Epithelial cell of esophagus (primary cell): ENCODE measurements around the gene CLVS2.

Experiments used
- DNase-seq: peaks from one replicate; pipeline ENCODE4 v3.0.0; 2010; ENCODE audit warnings: low read depth
- H3K4me3 ChIP-seq: 2 replicates; pipeline ENCODE4 v1.5.1; 2011; ENCODE audit warnings: mild to moderate bottlenecking, low read length, control low read depth
- TF ChIP-seq, protein P1 (sequence below): IDR thresholded peaks from 2 replicates; pipeline ENCODE4 v1.5.1; 2011; ENCODE audit warnings: low read depth, mild to moderate bottlenecking, low read length, control low read depth, inconsistent platforms; ENCODE audit not compliant: insufficient read depth; ENCODE audit errors: missing control alignments

Gene CLVS2

GRCh38 chr6:123000244-123000770, 4.3 kb downstream of the CLVS2 start:
- H3K4me3 ChIP-seq: no peak overlapping the region
- TF ChIP-seq, protein P1, sequence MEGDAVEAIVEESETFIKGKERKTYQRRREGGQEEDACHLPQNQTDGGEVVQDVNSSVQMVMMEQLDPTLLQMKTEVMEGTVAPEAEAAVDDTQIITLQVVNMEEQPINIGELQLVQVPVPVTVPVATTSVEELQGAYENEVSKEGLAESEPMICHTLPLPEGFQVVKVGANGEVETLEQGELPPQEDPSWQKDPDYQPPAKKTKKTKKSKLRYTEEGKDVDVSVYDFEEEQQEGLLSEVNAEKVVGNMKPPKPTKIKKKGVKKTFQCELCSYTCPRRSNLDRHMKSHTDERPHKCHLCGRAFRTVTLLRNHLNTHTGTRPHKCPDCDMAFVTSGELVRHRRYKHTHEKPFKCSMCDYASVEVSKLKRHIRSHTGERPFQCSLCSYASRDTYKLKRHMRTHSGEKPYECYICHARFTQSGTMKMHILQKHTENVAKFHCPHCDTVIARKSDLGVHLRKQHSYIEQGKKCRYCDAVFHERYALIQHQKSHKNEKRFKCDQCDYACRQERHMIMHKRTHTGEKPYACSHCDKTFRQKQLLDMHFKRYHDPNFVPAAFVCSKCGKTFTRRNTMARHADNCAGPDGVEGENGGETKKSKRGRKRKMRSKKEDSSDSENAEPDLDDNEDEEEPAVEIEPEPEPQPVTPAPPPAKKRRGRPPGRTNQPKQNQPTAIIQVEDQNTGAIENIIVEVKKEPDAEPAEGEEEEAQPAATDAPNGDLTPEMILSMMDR: no peak
- DNase-seq: no peak

GRCh38 chr6:123001540-123001939, 5.5 kb downstream of the CLVS2 start:
- no peak overlapping the region for H3K4me3 ChIP-seq
- DNase-seq: no peak
- TF ChIP-seq, protein P1: no peak

DNA sequence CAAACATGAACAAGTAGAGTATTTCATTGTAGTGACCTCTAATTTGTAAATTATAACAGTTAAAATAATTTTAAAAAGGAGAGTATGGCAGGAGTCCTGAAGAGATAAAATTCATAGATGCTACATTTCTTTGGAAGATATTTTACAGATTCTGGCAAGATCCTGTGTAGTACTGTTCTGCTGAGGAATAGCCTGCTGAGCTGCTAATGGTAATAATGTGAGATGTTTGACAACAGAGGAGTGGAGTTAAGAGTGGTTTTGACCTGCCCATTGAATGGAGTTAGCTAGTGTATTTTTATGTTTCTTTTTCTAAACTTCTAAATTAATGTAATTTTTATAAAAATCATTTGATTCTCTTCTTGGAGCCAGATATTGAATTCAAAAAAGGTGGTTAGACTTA, 11.8 kb downstream of the CLVS2 start:
- TF ChIP-seq, protein P1: no peak
- no peak overlapping the region for H3K4me3 ChIP-seq
- no peak for DNase-seq

DNA sequence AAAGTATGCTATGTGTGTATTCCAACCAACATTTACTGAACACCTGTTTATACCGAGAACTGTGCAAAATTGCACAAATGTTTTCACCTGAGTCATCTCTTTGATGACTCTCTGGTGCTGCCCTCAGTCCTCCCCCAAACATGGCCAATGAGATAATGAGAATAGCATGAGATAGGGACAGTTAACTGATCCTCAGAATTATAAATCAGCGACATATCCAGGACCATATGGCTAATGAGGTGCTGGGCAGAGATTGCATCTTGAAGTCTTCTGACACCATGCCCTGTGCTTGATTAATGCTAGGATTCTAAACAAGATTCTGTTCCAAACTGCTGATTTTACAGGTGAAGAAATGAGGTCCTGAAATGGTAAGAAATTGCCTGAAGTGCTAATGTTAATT, 13.0 kb downstream of the CLVS2 start:
- TF ChIP-seq, protein P1: no peak
- no peak for DNase-seq
- no peak overlapping the region for H3K4me3 ChIP-seq

GRCh38 chr6:123014835-123015234, 18.8 kb downstream of the CLVS2 start:
- DNase-seq: no peak
- H3K4me3 ChIP-seq: no peak overlapping the region
- TF ChIP-seq, protein P1: no peak

GRCh38 chr6:123016431-123017103, 20.5 kb downstream of the CLVS2 start:
- DNase-seq: no peak
- TF ChIP-seq, protein P1: no peak

More at GRCh38 chr6:123016431-123017103, 20.5 kb downstream of the CLVS2 start:
- H3K4me3 ChIP-seq: no peak overlapping the region
